K562 (cell line): Measurements from ENCODE around the gene DNAAF3. TPM values are rescaled to one million over a fixed set of nuclear protein-coding genes. Genes with fewer than 3 reads are reported as not detected.

Experiments used
- AFF4 ChIP-seq: sonication (generic); formaldehyde crosslinking; IDR thresholded peaks from 2 replicates; pipeline ENCODE4 v1.8.0; 2023; ENCODE audit warnings: mild to moderate bottlenecking, missing genetic modification reagents
- E2F1 ChIP-seq: sonication (generic); formaldehyde crosslinking; IDR thresholded peaks from 2 replicates; pipeline ENCODE4 v1.8.1; 2023; ENCODE audit warnings: mild to moderate bottlenecking, missing genetic modification reagents, moderate library complexity
- FOXP4 ChIP-seq: sonication (generic); formaldehyde crosslinking; IDR thresholded peaks from 2 replicates; pipeline ENCODE4 v1.8.0; 2022; ENCODE audit warnings: mild to moderate bottlenecking, missing genetic modification reagents, borderline replicate concordance
- JUN ChIP-seq, 2 experiments: sonication (generic) in 1 of 2; formaldehyde crosslinking in 1 of 2; IDR thresholded peaks; 2 replicates each; pipeline versions ENCODE4 v1.6.1 to v1.8.0; 2012 to 2022; ENCODE audit warnings: borderline replicate concordance in 2 of 2, mild to moderate bottlenecking in 2 of 2, improper control_type of control experiment in 1 of 2, low read depth in 1 of 2, low read length in 1 of 2, missing genetic modification reagents in 1 of 2
- KLF1 ChIP-seq: fragments of 450-650 bp; IDR thresholded peaks from 2 replicates; pipeline ENCODE4 v1.6.1; 2016; ENCODE audit warnings: missing genetic modification characterization, missing compliant biosample characterization
- MAZ ChIP-seq, 2 experiments: fragments of 450-650 bp in 1 of 2; sonication (generic) in 1 of 2; formaldehyde crosslinking; IDR thresholded peaks in 1 of 2; conservative IDR thresholded peaks in 1 of 2; 2 replicates each; pipeline versions ENCODE4 v1.4.0 to v1.5.0; 2020; ENCODE audit warnings: mild to moderate bottlenecking in 1 of 2, missing genetic modification reagents in 1 of 2
- NKRF ChIP-seq: fragments of 450-650 bp; IDR thresholded peaks from 2 replicates; pipeline ENCODE4 v1.6.1; 2016; ENCODE audit warnings: borderline replicate concordance
- NUFIP1 ChIP-seq: fragments of 450-650 bp; IDR thresholded peaks from 2 replicates; pipeline ENCODE4 v1.6.1; 2018; ENCODE audit not compliant: partially characterized antibody
- PTTG1 ChIP-seq: fragments of 450-650 bp; IDR thresholded peaks from 2 replicates; pipeline ENCODE4 v1.6.1; 2016; ENCODE audit warnings: low read depth, mild to moderate bottlenecking, missing genetic modification characterization, missing compliant biosample characterization
- SAP30 ChIP-seq: fragments of 200-600 bp; sonication (generic); IDR thresholded peaks from 2 replicates; pipeline ENCODE4 v1.6.1; 2012; ENCODE audit warnings: borderline replicate concordance, low read depth, mild to moderate bottlenecking, moderate library complexity, low read length, control low read depth, inconsistent platforms; ENCODE audit not compliant: insufficient read depth, poor library complexity, severe bottlenecking
- VEZF1 ChIP-seq: fragments of 200-800 bp; sonication (Bioruptor generic); IDR thresholded peaks from 2 replicates; pipeline ENCODE4 v1.6.1; 2017; ENCODE audit warnings: missing genetic modification characterization, missing compliant biosample characterization
- ZFP36 ChIP-seq: fragments of 150-350 bp; IDR thresholded peaks from 2 replicates; pipeline ENCODE4 v1.6.1; 2018; ENCODE audit warnings: low read length, low read depth; ENCODE audit not compliant: partially characterized antibody
- ZNF12 ChIP-seq: sonication (generic); formaldehyde crosslinking; IDR thresholded peaks from 2 replicates; pipeline ENCODE4 v1.4.0; 2020; ENCODE audit warnings: mild to moderate bottlenecking, missing genetic modification reagents
- polyA plus RNA-seq, 8 experiments: library from polyadenylated mRNA; depleted of rRNA in 4 of 8; stranded (reverse) in 5 of 8; unstranded in 3 of 8; fragments of >200 nt; fragmentation: Nextera tagmentation in 2 of 8; fragmentation: Illumina TruSeq in 1 of 8; extraction: Ambion mirVana in 2 of 8; extraction: Trizol in 1 of 8; gene quantifications; 2 replicates each; pipeline versions ENCODE4 v1.2.1 to v1.2.3, GENCODE V29; 2011 to 2014; ENCODE audit warnings: inconsistent platforms in 1 of 8, missing spikeins in 1 of 8
- total RNA-seq, 7 experiments: library from RNA; depleted of rRNA in 6 of 7; stranded (reverse); fragments of >200 nt in 6 of 7; fragmentation: Illumina TruSeq in 2 of 7; extraction: Trizol in 2 of 7; gene quantifications; 2 replicates each; pipeline versions ENCODE4 v1.2.1 to v1.2.3, GENCODE V29; 2011 to 2021; ENCODE audit warnings: low replicate concordance in 1 of 7

DNAAF3 gene
- total and polyA plus RNA-seq, 9 of the 15 experiments (the other 6 are each of a cell fraction or from before 2014, with no cell fraction given) = 21.6 to 61.5 (median 43.0) TPM

- peak; percentile 85 for TF ChIP-seq VEZF1
- no peak for TF ChIP-seq KLF1 (tag)
- no peak for TF ChIP-seq NUFIP1
- TF ChIP-seq PTTG1 (tag) = no peak
- TF ChIP-seq JUN (IDR thresholded peaks at IDR 0.05; ENCODE audit: borderline replicate concordance, low read depth, low read length) = peak; percentile 12; the same call in 1 of the 2 replicates
- no peak for TF ChIP-seq JUN (CRISPR knock-in tag; IDR thresholded peaks at IDR 0.05; ENCODE audit: borderline replicate concordance)
- no peak for TF ChIP-seq ZFP36
- TF ChIP-seq FOXP4 (CRISPR knock-in tag) = peak; percentile 93
- peak; percentile 97 for TF ChIP-seq NKRF
- TF ChIP-seq AFF4 = 0 out of 2 replicates have a peak, but pooled peaks have one; percentile 62
- 0 out of 2 replicates have a peak, but pooled peaks have one; percentile 57 for TF ChIP-seq E2F1 (CRISPR knock-in tag)
- peak; percentile 99 for TF ChIP-seq SAP30
- peak; percentile 96 to 99 for TF ChIP-seq MAZ (CRISPR knock-in tag; conservative IDR thresholded peaks at IDR 0.05 in 1 of 2, IDR thresholded peaks at IDR 0.05 in 1 of 2)
- TF ChIP-seq ZNF12 (CRISPR knock-in tag) = 0 out of 2 replicates have a peak, but pooled peaks have one; percentile 62
Measured at GRCh38 chr19:55179606-55180484, 13.4 kb upstream of the DNAAF3 start, which contains the start of gene SYT5 (continued).
